ENCODE data around the gene RTEL1.

Gene RTEL1

GRCh38 chr20:63743210-63743970 is 85.3 kb downstream of the RTEL1 start:
- DNase-seq, result no peak

- no peak for DNase-seq
Observed at GRCh38 chr20:63744158-63744557, 86.0 kb downstream of the RTEL1 start.

- DNase-seq, result no peak
Observed at GRCh38 chr20:63744574-63745423, 86.7 kb downstream of the RTEL1 start.

- DNase-seq, result no peak
Observed at GRCh38 chr20:63745424-63745805, 87.3 kb downstream of the RTEL1 start.

Data from SW 1271 (cell line).